ENCODE results near the gene PRDM16. TPM values are rescaled to one million over a fixed set of nuclear protein-coding genes. Genes with fewer than 3 reads are reported as not detected.

The PRDM16 gene
- total RNA-seq, 1 experiment from 2014 or later: 1.6 TPM

DNA sequence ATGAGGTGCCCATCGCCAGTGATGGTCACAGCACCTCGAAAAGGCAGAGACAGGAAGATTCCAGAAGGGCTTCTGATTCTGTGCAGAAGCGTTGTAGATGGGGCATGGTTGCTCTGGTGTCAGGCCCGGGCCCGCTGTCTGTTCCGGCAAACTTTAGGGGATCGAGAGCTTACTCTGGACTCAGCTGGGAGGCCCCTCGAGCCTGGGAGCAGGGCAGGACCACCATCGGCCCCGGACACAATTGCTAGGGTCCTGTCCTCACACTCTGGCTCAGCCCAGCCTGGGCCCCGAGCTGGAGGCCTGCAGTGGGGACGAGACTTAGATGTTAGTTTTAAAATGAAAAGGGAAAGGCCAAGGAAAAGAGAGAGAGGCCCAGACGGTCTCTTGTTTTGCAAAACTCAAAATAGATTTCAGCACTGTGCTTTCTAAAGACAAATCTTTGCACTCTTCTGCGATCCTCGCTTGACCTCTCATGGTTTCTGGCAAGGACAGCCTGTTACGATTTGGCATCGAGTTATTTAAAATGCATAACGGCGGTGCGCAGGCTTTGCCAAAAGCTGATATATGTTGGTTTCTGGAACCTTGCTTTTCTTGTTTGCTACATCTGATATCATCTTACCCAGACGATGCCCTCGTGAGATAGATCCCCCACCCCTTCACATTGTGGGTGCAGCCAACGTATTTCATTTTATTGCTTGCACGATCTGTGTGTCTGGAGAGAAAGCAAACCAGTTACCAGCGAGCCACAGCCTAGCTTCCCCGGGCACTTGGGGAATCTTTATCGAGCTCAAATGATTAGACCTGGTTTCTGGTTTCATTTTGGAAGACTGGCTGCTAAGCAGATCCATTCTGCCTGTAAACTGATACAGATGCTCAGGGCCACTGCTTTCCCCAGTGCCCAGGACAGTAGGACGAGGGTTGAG lies 58.0 kb downstream of the PRDM16 start (continued):
- TF ChIP-seq CREM (CRISPR knock-in tag; IDR thresholded peaks at IDR 0.05): no peak
- no peak for TF ChIP-seq SMAD4 (CRISPR knock-in tag; IDR thresholded peaks at IDR 0.05)
- TF ChIP-seq JAZF1 (CRISPR knock-in tag; IDR thresholded peaks at IDR 0.05): no peak
- no peak for TF ChIP-seq RELA (CRISPR knock-in tag; IDR thresholded peaks at IDR 0.05; ENCODE audit: borderline replicate concordance)
- TF ChIP-seq, protein P1, sequence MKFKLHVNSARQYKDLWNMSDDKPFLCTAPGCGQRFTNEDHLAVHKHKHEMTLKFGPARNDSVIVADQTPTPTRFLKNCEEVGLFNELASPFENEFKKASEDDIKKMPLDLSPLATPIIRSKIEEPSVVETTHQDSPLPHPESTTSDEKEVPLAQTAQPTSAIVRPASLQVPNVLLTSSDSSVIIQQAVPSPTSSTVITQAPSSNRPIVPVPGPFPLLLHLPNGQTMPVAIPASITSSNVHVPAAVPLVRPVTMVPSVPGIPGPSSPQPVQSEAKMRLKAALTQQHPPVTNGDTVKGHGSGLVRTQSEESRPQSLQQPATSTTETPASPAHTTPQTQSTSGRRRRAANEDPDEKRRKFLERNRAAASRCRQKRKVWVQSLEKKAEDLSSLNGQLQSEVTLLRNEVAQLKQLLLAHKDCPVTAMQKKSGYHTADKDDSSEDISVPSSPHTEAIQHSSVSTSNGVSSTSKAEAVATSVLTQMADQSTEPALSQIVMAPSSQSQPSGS (CRISPR knock-in tag; IDR thresholded peaks at IDR 0.05; ENCODE audit: borderline replicate concordance, low read depth): no peak
- TF ChIP-seq SMAD3 (CRISPR knock-in tag; IDR thresholded peaks at IDR 0.05; ENCODE audit: borderline replicate concordance): no peak
- TF ChIP-seq, protein P2, sequence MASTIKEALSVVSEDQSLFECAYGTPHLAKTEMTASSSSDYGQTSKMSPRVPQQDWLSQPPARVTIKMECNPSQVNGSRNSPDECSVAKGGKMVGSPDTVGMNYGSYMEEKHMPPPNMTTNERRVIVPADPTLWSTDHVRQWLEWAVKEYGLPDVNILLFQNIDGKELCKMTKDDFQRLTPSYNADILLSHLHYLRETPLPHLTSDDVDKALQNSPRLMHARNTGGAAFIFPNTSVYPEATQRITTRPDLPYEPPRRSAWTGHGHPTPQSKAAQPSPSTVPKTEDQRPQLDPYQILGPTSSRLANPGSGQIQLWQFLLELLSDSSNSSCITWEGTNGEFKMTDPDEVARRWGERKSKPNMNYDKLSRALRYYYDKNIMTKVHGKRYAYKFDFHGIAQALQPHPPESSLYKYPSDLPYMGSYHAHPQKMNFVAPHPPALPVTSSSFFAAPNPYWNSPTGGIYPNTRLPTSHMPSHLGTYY (CRISPR knock-in tag; IDR thresholded peaks at IDR 0.05): no peak

GRCh38 chr1:3127738-3128137 lies 58.7 kb downstream of the PRDM16 start:
- H3K36me3 Mint-ChIP-seq: no peaks in the 10 kb centered on the region
- POLR2A ChIA-PET: no interaction called here
- H3K9me3 Mint-ChIP-seq: no peaks in the 10 kb centered on the region
- H3K4me1 Mint-ChIP-seq: peaks cover 9% of the 10 kb centered on the region; the same call in 1 of the 2 replicates
- ATAC-seq (no peak), DNase-seq (ENCODE audit: low spot score) (no peak)
- CTCF ChIA-PET: no interaction called here
- peak overlapping the region; percentile 68 for H3K27ac Mint-ChIP-seq
- H3K4me3 Mint-ChIP-seq: no peak overlapping the region
- TF ChIP-seq NR2C2 (CRISPR knock-in tag; IDR thresholded peaks at IDR 0.05): no peak
- TF ChIP-seq, protein P3, sequence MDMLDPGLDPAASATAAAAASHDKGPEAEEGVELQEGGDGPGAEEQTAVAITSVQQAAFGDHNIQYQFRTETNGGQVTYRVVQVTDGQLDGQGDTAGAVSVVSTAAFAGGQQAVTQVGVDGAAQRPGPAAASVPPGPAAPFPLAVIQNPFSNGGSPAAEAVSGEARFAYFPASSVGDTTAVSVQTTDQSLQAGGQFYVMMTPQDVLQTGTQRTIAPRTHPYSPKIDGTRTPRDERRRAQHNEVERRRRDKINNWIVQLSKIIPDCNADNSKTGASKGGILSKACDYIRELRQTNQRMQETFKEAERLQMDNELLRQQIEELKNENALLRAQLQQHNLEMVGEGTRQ (CRISPR knock-in tag; IDR thresholded peaks at IDR 0.05): no peak
- no peaks in the 10 kb centered on the region for H3K27me3 Mint-ChIP-seq (ENCODE audit: low read depth)

- H3K4me3 Mint-ChIP-seq: no peak overlapping the region
- ChIA-PET POLR2A (no interaction called here), CTCF (interaction anchor here (0.6 kb wide), 1 partner anchor 297 kb away, joined by 3 read pairs; no protein-coding TSS in a partner anchor)
- ATAC-seq (no peak), DNase-seq (ENCODE audit: low spot score) (no peak)
- no peaks in the 10 kb centered on the region for H3K36me3 Mint-ChIP-seq
- no peaks in the 10 kb centered on the region for H3K27me3 Mint-ChIP-seq (ENCODE audit: low read depth)
- peak overlapping the region; percentile 64; the same call in 1 of the 2 replicates for H3K27ac Mint-ChIP-seq
- no peaks in the 10 kb centered on the region for H3K9me3 Mint-ChIP-seq
- peaks cover 9% of the 10 kb centered on the region; the same call in 1 of the 2 replicates for H3K4me1 Mint-ChIP-seq
- TF ChIP-seq HMGA2 (CRISPR knock-in tag; IDR thresholded peaks at IDR 0.05) (no peak), IRF1 (CRISPR knock-in tag; IDR thresholded peaks at IDR 0.05) (no peak), OVOL2 (CRISPR knock-in tag; IDR thresholded peaks at IDR 0.05; ENCODE audit: borderline replicate concordance) (no peak), ZNF121 (CRISPR knock-in tag; IDR thresholded peaks at IDR 0.05) (no peak), FOXP4 (CRISPR knock-in tag; IDR thresholded peaks at IDR 0.05) (no peak), RELA (CRISPR knock-in tag; IDR thresholded peaks at IDR 0.05; ENCODE audit: borderline replicate concordance) (no peak), NFE2L1 (CRISPR knock-in tag; IDR thresholded peaks at IDR 0.05) (no peak)
- TF ChIP-seq, protein P4, sequence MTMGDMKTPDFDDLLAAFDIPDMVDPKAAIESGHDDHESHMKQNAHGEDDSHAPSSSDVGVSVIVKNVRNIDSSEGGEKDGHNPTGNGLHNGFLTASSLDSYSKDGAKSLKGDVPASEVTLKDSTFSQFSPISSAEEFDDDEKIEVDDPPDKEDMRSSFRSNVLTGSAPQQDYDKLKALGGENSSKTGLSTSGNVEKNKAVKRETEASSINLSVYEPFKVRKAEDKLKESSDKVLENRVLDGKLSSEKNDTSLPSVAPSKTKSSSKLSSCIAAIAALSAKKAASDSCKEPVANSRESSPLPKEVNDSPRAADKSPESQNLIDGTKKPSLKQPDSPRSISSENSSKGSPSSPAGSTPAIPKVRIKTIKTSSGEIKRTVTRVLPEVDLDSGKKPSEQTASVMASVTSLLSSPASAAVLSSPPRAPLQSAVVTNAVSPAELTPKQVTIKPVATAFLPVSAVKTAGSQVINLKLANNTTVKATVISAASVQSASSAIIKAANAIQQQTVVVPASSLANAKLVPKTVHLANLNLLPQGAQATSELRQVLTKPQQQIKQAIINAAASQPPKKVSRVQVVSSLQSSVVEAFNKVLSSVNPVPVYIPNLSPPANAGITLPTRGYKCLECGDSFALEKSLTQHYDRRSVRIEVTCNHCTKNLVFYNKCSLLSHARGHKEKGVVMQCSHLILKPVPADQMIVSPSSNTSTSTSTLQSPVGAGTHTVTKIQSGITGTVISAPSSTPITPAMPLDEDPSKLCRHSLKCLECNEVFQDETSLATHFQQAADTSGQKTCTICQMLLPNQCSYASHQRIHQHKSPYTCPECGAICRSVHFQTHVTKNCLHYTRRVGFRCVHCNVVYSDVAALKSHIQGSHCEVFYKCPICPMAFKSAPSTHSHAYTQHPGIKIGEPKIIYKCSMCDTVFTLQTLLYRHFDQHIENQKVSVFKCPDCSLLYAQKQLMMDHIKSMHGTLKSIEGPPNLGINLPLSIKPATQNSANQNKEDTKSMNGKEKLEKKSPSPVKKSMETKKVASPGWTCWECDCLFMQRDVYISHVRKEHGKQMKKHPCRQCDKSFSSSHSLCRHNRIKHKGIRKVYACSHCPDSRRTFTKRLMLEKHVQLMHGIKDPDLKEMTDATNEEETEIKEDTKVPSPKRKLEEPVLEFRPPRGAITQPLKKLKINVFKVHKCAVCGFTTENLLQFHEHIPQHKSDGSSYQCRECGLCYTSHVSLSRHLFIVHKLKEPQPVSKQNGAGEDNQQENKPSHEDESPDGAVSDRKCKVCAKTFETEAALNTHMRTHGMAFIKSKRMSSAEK (CRISPR knock-in tag; IDR thresholded peaks at IDR 0.05; ENCODE audit: borderline replicate concordance): no peak
- TF ChIP-seq, protein P5, sequence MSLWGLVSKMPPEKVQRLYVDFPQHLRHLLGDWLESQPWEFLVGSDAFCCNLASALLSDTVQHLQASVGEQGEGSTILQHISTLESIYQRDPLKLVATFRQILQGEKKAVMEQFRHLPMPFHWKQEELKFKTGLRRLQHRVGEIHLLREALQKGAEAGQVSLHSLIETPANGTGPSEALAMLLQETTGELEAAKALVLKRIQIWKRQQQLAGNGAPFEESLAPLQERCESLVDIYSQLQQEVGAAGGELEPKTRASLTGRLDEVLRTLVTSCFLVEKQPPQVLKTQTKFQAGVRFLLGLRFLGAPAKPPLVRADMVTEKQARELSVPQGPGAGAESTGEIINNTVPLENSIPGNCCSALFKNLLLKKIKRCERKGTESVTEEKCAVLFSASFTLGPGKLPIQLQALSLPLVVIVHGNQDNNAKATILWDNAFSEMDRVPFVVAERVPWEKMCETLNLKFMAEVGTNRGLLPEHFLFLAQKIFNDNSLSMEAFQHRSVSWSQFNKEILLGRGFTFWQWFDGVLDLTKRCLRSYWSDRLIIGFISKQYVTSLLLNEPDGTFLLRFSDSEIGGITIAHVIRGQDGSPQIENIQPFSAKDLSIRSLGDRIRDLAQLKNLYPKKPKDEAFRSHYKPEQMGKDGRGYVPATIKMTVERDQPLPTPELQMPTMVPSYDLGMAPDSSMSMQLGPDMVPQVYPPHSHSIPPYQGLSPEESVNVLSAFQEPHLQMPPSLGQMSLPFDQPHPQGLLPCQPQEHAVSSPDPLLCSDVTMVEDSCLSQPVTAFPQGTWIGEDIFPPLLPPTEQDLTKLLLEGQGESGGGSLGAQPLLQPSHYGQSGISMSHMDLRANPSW (CRISPR knock-in tag; conservative IDR thresholded peaks at IDR 0.05; ENCODE audit: low read depth): no peak
Measured at GRCh38 chr1:3128431-3129132, 59.6 kb downstream of the PRDM16 start.
